Motor neuron (in vitro differentiated cells): ENCODE data around the gene CSNK1D. TPM values are rescaled to one million over a fixed set of nuclear protein-coding genes. Genes with fewer than 3 reads are reported as not detected.
"Not testable (repeated sequence)": the region's sequence is repeated elsewhere in the genome, so short reads cannot be mapped to it uniquely, and the experiment has no call there.

ENCODE experiments used
- ATAC-seq, 8 experiments: fragments of 200-7000 bp; cut with Tn5 transposase; replicated peaks in 6 of 8; 2 replicates each; pipeline ENCODE4 v1.8.0; 2021; ENCODE audit warnings: mild to moderate bottlenecking in 8 of 8, moderate library complexity in 8 of 8
- H3K27ac ChIP-seq, 2 donors: fragments of 250-450 bp; sonication (Bioruptor Pico); 2 replicates each; pipeline ENCODE4 v1.9.0; 2021; ENCODE audit warnings: antibody characterized with exemption in 2 of 2, mild to moderate bottlenecking in 2 of 2, moderate library complexity in 1 of 2
- H3K4me1 ChIP-seq, 2 donors: fragments of 250-450 bp; sonication (Bioruptor Pico); replicated peaks in 1 of 2; 2 replicates each; pipeline ENCODE4 v1.6.1; 2021; ENCODE audit warnings: antibody characterized with exemption in 2 of 2, mild to moderate bottlenecking in 2 of 2, moderate library complexity in 1 of 2
- H3K4me3 ChIP-seq, 5 donors: fragments of 250-450 bp; sonication (Bioruptor Pico); 2 replicates each; pipeline ENCODE4 v1.9.0; 2021; ENCODE audit warnings: antibody characterized with exemption in 5 of 5, mild to moderate bottlenecking in 5 of 5, moderate library complexity in 4 of 5
- WGBS, 10 experiments: fragments of 450-650 bp; shearing (Covaris generic); methylation state at CpG; one replicate each; pipeline ENCODE4 v1.0.0; 2022; 5-methylcytosine and 5-hydroxymethylcytosine counted together
- in situ Hi-C, 9 experiments: fragments of 400-800 bp; cut with MboI; loops; one replicate each; pipeline ENCODE4 v1.15.0; 2021; ENCODE audit warnings: low sequenced_read_pairs in 9 of 9, low pct_unique_long_range_greater_than_20kb in 2 of 9; ENCODE audit not compliant: unreplicated experiment in 9 of 9
- total RNA-seq, 8 experiments: library from RNA; unstranded; fragments of 300-600 nt; gene quantifications; 2 replicates each; pipeline versions ENCODE4 v1.2.3 to v1.2.4, GENCODE V29; 2022

Gene CSNK1D
- total RNA-seq, 8 experiments from 2014 or later, result 24.1 to 109 (median 43.9) TPM

DNA sequence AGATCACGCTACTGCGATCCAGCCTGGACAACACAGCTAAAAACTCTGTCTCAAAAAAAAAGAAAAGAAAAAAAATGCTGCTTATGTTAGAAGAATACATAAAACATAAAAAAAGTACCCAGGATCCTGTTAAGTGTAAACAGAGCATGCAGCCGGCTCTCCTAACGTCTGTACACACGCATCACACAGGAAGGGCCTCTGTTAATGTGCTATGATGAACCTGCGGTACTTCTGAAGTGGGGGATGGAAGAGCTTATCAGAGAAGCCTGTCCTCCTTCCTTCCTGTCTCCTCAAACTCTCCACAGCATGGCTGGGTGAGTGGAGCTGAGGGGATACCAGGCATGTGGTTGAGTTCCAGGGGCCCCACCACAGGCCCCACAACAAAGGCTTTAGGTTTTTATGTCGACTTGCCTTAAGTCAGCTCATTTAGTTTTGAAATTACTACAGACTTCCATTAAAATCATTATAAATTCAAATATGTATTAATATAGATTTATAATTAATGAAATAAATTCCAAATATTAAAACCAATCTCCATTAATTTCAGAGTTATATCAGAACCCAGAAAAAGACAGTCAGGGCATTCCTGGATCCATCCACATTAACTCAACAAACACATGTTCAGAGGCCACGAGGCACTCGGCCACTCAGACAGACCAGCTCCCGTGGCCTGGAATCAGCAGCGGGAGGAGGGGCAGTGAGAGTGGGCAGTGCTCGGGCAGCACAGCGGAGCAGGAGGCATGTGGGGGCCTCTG lies 72.6 kb downstream of the CSNK1D start:
- ATAC-seq, result no peak
- H3K4me1 ChIP-seq, result peaks cover 7 to 10% of the 10 kb centered on the region in 2 donors
- no peak overlapping the region for H3K27ac ChIP-seq
- WGBS, 10 experiments, result 76 to 100% (median 95%) methylated on average over 1 to 7 of the region's 13 CpGs; no CpG with 5 or more reads in 1 of the 10 experiments
- H3K4me3 ChIP-seq, result no peak overlapping the region
- in situ Hi-C loops, result no loop called here

DNA sequence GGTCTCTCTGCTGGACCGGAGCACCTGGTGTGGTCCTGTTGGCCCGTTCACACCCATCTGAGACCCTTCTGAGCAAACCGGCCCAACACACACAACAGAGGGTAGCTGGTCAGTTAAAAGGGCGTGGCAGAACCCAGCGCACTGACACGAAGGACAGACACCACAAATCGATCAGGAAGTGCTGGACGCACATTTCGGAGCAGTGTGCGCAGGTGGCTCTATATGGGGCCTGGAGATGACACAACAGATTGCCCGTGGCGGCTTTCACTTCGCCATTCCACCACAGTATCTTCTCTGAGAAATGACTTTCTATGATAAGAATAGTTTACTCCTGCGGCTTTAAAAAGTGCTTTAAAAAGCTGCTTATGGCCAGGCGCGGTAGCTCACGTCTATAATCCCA lies 73.4 kb downstream of the CSNK1D start:
- Histone ChIP-seq H3K4me1 (peaks cover under 1 to 4% of the 10 kb centered on the region in 2 donors), H3K4me3 (no peak overlapping the region), H3K27ac (no peak overlapping the region)
- in situ Hi-C loops, result no loop called here
- no peak for ATAC-seq
- 91 to 100% (median 98%) methylated on average over 1 to 14 of the region's 17 CpGs; no CpG with 5 or more reads in 2 of the 10 experiments for WGBS, 10 experiments

DNA sequence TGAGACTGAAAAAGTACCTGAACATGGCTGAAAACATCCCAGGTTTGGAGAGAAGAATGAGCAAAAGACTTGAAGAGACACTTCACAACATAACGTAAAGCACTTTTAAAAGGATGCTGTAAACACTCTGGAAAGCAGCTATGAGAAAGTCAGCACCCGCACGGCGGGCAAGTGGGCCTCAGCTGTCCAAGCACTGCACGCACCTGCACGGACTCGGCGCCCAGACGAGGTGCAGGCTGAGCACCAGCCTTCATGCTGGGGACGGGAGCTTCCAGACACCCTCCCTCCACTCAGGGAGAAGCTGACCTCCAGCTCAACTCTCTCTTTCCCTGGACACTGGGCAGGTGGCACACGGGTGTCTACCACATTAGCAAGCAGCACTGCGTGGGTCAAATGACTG lies 74.0 kb downstream of the CSNK1D start:
- 80 to 100% (median 93%) methylated on average over 1 to 8 of the region's 12 CpGs; no CpG with 5 or more reads in 2 of the 10 experiments for WGBS, 10 experiments
- H3K4me1 ChIP-seq, result no peaks in the 10 kb centered on the region
- in situ Hi-C loops, result no loop called here
- no peak for ATAC-seq
- H3K27ac ChIP-seq, result no peak overlapping the region
- no peak overlapping the region for H3K4me3 ChIP-seq

GRCh38 chr17:82198092-82198491 lies 75.4 kb downstream of the CSNK1D start:
- no peak overlapping the region for H3K27ac ChIP-seq
- H3K4me3 ChIP-seq, result no peak overlapping the region
- ATAC-seq, result no peak
- H3K4me1 ChIP-seq, result no peaks in the 10 kb centered on the region
- in situ Hi-C loops, result no loop called here
- WGBS, 10 experiments, result 82 to 100% (median 95%) methylated on average over 1 to 3 of the region's 4 CpGs; no CpG with 5 or more reads in 4 of the 10 experiments

DNA sequence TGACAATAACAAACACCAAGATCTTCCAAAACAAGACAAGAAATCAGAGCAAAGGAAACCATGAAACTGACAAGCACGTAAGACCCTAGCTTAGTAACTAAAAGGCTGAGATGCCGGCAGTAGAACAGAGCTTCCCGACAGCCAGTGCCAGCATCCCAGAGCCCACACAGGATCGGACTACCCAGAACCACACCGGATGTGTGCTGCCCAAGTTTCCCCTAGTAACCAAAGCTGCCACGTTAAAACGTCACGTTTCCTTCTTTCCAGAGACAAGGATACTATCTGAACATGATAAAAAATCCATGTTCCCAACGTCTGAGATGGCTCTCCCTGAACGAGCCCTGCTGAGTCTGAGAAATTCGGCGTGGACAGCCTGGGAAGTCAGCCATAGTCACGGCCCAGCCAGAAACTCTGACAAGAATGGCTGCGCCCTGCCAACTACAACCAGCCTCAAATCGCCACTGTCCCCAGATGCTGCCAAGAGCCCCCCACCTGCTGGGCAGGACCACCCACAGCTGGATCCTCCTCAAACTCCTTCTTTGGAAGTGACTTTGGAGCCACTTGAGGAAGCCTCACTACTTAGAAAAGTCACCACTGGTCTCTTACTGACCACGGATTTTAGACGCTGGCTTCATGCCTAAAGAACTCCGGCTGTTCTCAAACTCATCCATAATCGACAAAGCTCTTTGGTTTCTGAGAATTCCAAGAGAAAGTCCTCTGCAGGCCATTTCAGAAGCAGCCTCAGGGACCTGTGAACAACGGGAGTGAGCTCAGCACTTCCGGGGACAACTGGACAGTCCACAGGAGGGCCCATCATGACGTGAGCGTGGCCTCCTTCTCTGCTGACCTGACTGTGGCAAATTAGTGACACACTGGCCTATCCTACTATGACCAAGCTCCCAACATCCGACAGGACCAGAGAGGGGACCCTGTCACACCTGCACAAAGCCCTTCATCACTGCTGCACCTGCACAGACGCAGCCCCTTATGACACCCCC lies 77.5 kb downstream of the CSNK1D start:
- no peak overlapping the region for H3K4me3 ChIP-seq
- ATAC-seq, result no peak
- in situ Hi-C loops, result no loop called here
- H3K27ac ChIP-seq, result no peak overlapping the region
- WGBS, 10 experiments, result 20 to 100% (median 90%) methylated on average over 1 to 14 of the region's 25 CpGs; no CpG with 5 or more reads in 1 of the 10 experiments
- no peaks in the 10 kb centered on the region for H3K4me1 ChIP-seq

DNA sequence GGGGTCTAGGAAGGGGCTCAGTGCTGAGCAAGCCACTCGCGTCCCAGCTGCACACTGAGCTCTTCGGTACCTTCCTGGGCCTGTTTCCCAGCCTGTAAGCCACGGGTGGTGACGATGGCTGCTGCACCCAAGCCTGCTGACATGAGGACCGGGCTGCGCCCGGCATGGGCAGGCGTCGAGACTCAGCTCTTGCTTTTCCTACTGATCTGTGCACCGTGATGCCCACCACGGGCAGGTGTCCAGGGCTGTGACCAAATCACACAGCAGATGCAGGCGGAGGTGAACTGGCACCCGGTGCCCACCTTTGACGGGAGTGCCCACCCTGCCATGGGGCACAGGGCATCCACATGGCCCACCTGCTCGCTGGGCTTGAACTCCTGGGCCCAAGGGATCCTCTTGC lies 78.7 kb downstream of the CSNK1D start:
- no peak overlapping the region for H3K4me3 ChIP-seq
- ATAC-seq, result no peak
- in situ Hi-C loops, result no loop called here
- no peaks in the 10 kb centered on the region for H3K4me1 ChIP-seq
- 88 to 100% (median 100%) methylated on average over 1 to 4 of the region's 16 CpGs; no CpG with 5 or more reads in 5 of the 10 experiments for WGBS, 10 experiments
- H3K27ac ChIP-seq, result no peak overlapping the region

GRCh38 chr17:82193520-82194220 lies 79.8 kb downstream of the CSNK1D start:
- H3K4me1 ChIP-seq, result no peaks in the 10 kb centered on the region
- in situ Hi-C loops, result no loop called here
- ATAC-seq, result no peak
- 88 to 100% (median 95%) methylated on average over 1 to 14 of the region's 16 CpGs; no CpG with 5 or more reads in 2 of the 10 experiments for WGBS, 10 experiments
- H3K27ac ChIP-seq, result no peak overlapping the region
- no peak overlapping the region for H3K4me3 ChIP-seq

- in situ Hi-C loops, ATAC-seq: not testable (repeated sequence)
- 53 to 100% (median 97%) methylated on average over 1 to 6 of the region's 6 CpGs; no CpG with 5 or more reads in 1 of the 10 experiments for WGBS, 10 experiments
Measured at GRCh38 chr17:82193050-82193449, 80.5 kb downstream of the CSNK1D start.

More at GRCh38 chr17:82193050-82193449, 80.5 kb downstream of the CSNK1D start:
- H3K4me1 ChIP-seq, H3K27ac ChIP-seq, H3K4me3 ChIP-seq: not testable (repeated sequence)

Other genes starting within 250 kb of the CSNK1D start
- 10 to 100 TPM in 6 of 8 experiments, 1 to 10 TPM in 2; 1.8 to 92.9 (median 52.3) TPM for gene RAC3, start 242.0 kb downstream of the CSNK1D start, total RNA-seq
- 10 to 100 TPM; 55.7 to 94.5 (median 80.7) TPM for gene DCXR, start 236.0 kb downstream of the CSNK1D start, total RNA-seq
- gene RFNG, start 221.9 kb downstream of the CSNK1D start, total RNA-seq, result 10 to 100 TPM; 19.3 to 38.6 (median 28.5) TPM
- gene GPS1, start 221.8 kb downstream of the CSNK1D start, total RNA-seq, result 10 to 100 TPM; 54.6 to 97.9 (median 78.2) TPM
- 10 to 100 TPM; 32.3 to 91.1 (median 47.2) TPM for gene DUS1L, start 207.9 kb downstream of the CSNK1D start, total RNA-seq
- gene FASN, start 175.5 kb downstream of the CSNK1D start, total RNA-seq, result 100 to 1,000 TPM in 4 of 8 experiments, 10 to 100 TPM in 4; 32.4 to 333 (median 89.0) TPM
- gene CCDC57, start 60.9 kb downstream of the CSNK1D start, total RNA-seq, result 10 to 100 TPM; 13.6 to 68.8 (median 26.1) TPM
- 100 to 1,000 TPM in 2 of 8 experiments, 10 to 100 TPM in 5, 1 to 10 TPM in 1; 7.6 to 117 (median 16.2) TPM for gene SLC16A3, start 44.7 kb downstream of the CSNK1D start, total RNA-seq
- gene CD7, start 43.9 kb upstream of the CSNK1D start, total RNA-seq, result 1 to 10 TPM in 4 of 8 experiments, under 1 TPM in 3, not detected in 1; 0.33 to 3.8 (median 2.0) TPM
- 10 to 100 TPM in 2 of 8 experiments, 1 to 10 TPM in 1, under 1 TPM in 4, not detected in 1; 0.22 to 22.4 (median 0.57) TPM for gene SECTM1, start 60.1 kb upstream of the CSNK1D start, total RNA-seq
- under 1 TPM in 5 of 8 experiments, not detected in 3; 0.14 to 0.63 (median 0.25) TPM for gene TEX19, start 85.5 kb upstream of the CSNK1D start, total RNA-seq
- under 1 TPM in 3 of 8 experiments, not detected in 5; 0.11 to 0.43 (median 0.13) TPM for gene UTS2R, start 98.1 kb upstream of the CSNK1D start, total RNA-seq
- gene HEXD, start 144.6 kb upstream of the CSNK1D start, total RNA-seq, result 10 to 100 TPM; 10.3 to 33.4 (median 15.3) TPM
- 10 to 100 TPM in 7 of 8 experiments, 1 to 10 TPM in 1; 8.1 to 24.5 (median 20.2) TPM for gene OGFOD3, start 144.9 kb upstream of the CSNK1D start, total RNA-seq
- 10 to 100 TPM; 32.0 to 68.0 (median 52.0) TPM for gene CYBC1, start 177.1 kb upstream of the CSNK1D start, total RNA-seq
- gene NARF, start 185.0 kb upstream of the CSNK1D start, total RNA-seq, result 100 to 1,000 TPM in 3 of 8 experiments, 10 to 100 TPM in 5; 41.4 to 128 (median 70.6) TPM
- 10 to 100 TPM; 27.6 to 63.7 (median 39.4) TPM for gene FOXK2, start 246.0 kb upstream of the CSNK1D start, total RNA-seq